Adrenal gland (tissue), 12 donors: ENCODE measurements around the gene GEMIN5. TPM values are rescaled to one million over a fixed set of nuclear protein-coding genes. Genes with fewer than 3 reads are reported as not detected.

Source experiments
- DNase-seq, 7 donors: peaks; one replicate each; pipeline ENCODE4 v3.0.0-alpha.2; 2019 to 2020
- H3K27ac ChIP-seq, 5 donors: fragments of 200-600 bp; sonication (generic) in 4 of 5; 1 replicate in 3 of 5; 2 replicates in 2 of 5; pipeline versions ENCODE4 v1.5.1 to v1.8.0; 2016 to 2020; ENCODE audit warnings: mild to moderate bottlenecking in 1 of 5
- H3K27me3 ChIP-seq: fragments of 200-600 bp; 2 replicates; pipeline ENCODE4 v1.8.0; 2021
- H3K36me3 ChIP-seq, 2 donors: fragments of 200-600 bp; replicated peaks in 1 of 2; 1 replicate in 1 of 2; 2 replicates in 1 of 2; pipeline versions ENCODE4 v1.5.1 to v1.8.0; 2018 to 2022
- H3K4me1 ChIP-seq, 2 donors: fragments of 200-600 bp; replicated peaks in 1 of 2; 1 replicate in 1 of 2; 2 replicates in 1 of 2; pipeline versions ENCODE4 v1.5.1 to v1.8.0; 2018 to 2021
- H3K4me3 ChIP-seq, 4 donors: fragments of 200-600 bp; sonication (generic) in 3 of 4; one replicate each; pipeline ENCODE4 v1.5.1; 2016 to 2018
- H3K9me3 ChIP-seq, 3 donors: fragments of 200-600 bp; sonication (generic) in 1 of 3; replicated peaks in 1 of 3; 1 replicate in 2 of 3; 2 replicates in 1 of 3; pipeline versions ENCODE4 v1.5.1 to v1.8.0; 2016 to 2021
- POLR2A ChIP-seq, 2 donors: fragments of 450-650 bp; IDR thresholded peaks; one replicate each; pipeline ENCODE4 v1.6.1; 2017; ENCODE audit warnings: antibody characterized with exemption in 2 of 2, mild to moderate bottlenecking in 2 of 2, moderate library complexity in 1 of 2
- WGBS, 4 donors: extraction: QIAGEN DNeasy Blood & Tissue Kit in 2 of 4; methylation state at CpG; one replicate each; pipeline versions ENCODE4 v1.1.5 to v1.1.7; 2013 to 2017; 5-methylcytosine and 5-hydroxymethylcytosine counted together
- intact Hi-C, 2 donors: fragments of 100-400 bp; cut with DNase I; formaldehyde crosslinking; loops; one replicate each; pipeline versions ENCODE4 v1.14.1 to v1.15.0; 2022 to 2023
- polyA plus RNA-seq, 3 donors: library from polyadenylated mRNA; stranded (reverse); fragments of 200-250 nt in 2 of 3; fragments of 350-450 nt in 1 of 3; fragmentation: Illumina TruSeq in 1 of 3; extraction: RNeasy Lipid Tissue Mini Kit (QIAGEN cat#74804) in 1 of 3; gene quantifications; one replicate each; pipeline ENCODE4 v1.2.3, GENCODE V29; 2013 to 2014
- total RNA-seq, 9 donors: library from RNA; depleted of rRNA in 4 of 9; stranded (reverse); fragments of >200 nt in 4 of 9; fragments of 120-200 nt in 1 of 9; fragmentation: NEBNext Ultra II Directional in 1 of 9; extraction: Animal tissue kit (Norgen Biotek cat#: 25700) in 1 of 9; gene quantifications; one replicate each; pipeline versions ENCODE4 v1.1.0 to v1.2.4, GENCODE V29; 2013 to 2023
- TF ChIP-seq, protein P1 (sequence below), 6 experiments: fragments of 450-650 bp in 4 of 6; fragments of 200-600 bp in 2 of 6; sonication (generic) in 1 of 6; IDR thresholded peaks; 1 replicate in 5 of 6; 2 replicates in 1 of 6; pipeline versions ENCODE4 v1.5.1 to v1.8.0; 2016 to 2021; ENCODE audit warnings: antibody characterized with exemption in 6 of 6, mild to moderate bottlenecking in 2 of 6, moderate library complexity in 1 of 6
- donor health status: healthy with polysubstance abuse.
- donor health status: Bipolar disorder and iron deficiency.
- donor health status: DM: yes; HTN: yes; CAD: no.
- donor health status: DM: no; HTN: no; CAD: no.
- donor health status: DM: no; HTN: no; CAD: no.
- donor health status: DM: yes; HTN: yes; CAD: no.

The GEMIN5 gene
- total and polyA plus RNA-seq, 12 donors: 3.2 to 19.2 (median 13.3) TPM

DNA sequence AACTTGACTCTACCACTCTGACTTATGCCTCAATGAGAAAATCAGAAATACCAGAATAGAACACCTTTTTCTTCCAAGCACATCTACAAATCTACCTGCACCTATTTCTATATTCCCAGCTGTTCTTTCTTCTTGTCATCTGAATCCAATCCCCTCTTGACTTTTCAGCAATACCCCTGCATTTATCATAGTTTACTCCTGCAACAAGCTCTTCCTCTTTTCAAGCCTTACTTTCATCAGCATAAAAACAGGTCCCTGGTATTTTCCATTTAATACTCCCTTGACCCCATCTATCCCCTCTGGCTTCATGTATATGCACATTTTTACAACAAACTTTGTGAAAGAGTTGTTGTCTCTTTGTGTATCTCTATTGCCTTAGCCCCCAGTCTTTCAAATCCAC is 3.1 kb downstream of the GEMIN5 start:
- Histone ChIP-seq H3K27ac (no peak overlapping the region), H3K4me3 (no peak overlapping the region), H3K9me3 (no peaks in the 10 kb centered on the region), H3K27me3 (no peaks in the 10 kb centered on the region), H3K36me3 (peaks cover 0 to 35% of the 10 kb centered on the region in 2 donors), H3K4me1 (peaks cover 11% of the 10 kb centered on the region in 2 donors)
- intact Hi-C loops: loop anchor here in 1 of 2 donors (10.0 kb wide), 1 partner anchor 70 kb away; no protein-coding TSS in a partner anchor
- DNase-seq: no peak
- TF ChIP-seq POLR2A (IDR thresholded peaks at IDR 0.05): no peak
- TF ChIP-seq, protein P1, sequence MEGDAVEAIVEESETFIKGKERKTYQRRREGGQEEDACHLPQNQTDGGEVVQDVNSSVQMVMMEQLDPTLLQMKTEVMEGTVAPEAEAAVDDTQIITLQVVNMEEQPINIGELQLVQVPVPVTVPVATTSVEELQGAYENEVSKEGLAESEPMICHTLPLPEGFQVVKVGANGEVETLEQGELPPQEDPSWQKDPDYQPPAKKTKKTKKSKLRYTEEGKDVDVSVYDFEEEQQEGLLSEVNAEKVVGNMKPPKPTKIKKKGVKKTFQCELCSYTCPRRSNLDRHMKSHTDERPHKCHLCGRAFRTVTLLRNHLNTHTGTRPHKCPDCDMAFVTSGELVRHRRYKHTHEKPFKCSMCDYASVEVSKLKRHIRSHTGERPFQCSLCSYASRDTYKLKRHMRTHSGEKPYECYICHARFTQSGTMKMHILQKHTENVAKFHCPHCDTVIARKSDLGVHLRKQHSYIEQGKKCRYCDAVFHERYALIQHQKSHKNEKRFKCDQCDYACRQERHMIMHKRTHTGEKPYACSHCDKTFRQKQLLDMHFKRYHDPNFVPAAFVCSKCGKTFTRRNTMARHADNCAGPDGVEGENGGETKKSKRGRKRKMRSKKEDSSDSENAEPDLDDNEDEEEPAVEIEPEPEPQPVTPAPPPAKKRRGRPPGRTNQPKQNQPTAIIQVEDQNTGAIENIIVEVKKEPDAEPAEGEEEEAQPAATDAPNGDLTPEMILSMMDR (IDR thresholded peaks at IDR 0.05): no peak

DNA sequence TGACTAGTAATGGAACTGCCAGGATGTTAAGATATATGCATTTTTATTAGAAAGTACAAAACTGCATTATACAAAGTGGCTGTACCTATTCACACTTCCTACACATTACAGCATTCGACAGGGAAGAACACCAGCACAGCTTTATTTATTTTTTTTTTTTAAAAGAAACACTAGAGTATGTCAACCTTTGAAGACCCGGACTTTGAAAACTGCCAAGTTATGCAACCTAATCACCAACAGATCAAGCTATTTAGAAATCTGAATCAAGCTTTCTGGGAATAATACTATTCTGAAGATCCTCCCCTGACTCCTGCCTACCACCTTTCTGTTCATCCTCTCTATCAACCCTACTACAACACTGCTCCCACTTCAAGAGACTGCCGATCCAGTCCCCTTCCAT is 4.5 kb downstream of the GEMIN5 start:
- intact Hi-C loops: loop anchor here in 1 of 2 donors (10.0 kb wide), 1 partner anchor 69 kb away; no protein-coding TSS in a partner anchor
- no peaks in the 10 kb centered on the region for H3K9me3 ChIP-seq
- H3K27me3 ChIP-seq: no peaks in the 10 kb centered on the region
- no peak overlapping the region for H3K4me3 ChIP-seq
- TF ChIP-seq, protein P1 (IDR thresholded peaks at IDR 0.05): no peak
- TF ChIP-seq POLR2A (IDR thresholded peaks at IDR 0.05): no peak
- H3K4me1 ChIP-seq: peaks cover 11% of the 10 kb centered on the region in 2 donors
- no peak for DNase-seq
- WGBS, 4 donors: 87 to 92% (median 87%) methylated on average over 3 of the region's 3 CpGs
- H3K27ac ChIP-seq: no peak overlapping the region
- peaks cover 0 to 44% of the 10 kb centered on the region in 2 donors for H3K36me3 ChIP-seq

DNA sequence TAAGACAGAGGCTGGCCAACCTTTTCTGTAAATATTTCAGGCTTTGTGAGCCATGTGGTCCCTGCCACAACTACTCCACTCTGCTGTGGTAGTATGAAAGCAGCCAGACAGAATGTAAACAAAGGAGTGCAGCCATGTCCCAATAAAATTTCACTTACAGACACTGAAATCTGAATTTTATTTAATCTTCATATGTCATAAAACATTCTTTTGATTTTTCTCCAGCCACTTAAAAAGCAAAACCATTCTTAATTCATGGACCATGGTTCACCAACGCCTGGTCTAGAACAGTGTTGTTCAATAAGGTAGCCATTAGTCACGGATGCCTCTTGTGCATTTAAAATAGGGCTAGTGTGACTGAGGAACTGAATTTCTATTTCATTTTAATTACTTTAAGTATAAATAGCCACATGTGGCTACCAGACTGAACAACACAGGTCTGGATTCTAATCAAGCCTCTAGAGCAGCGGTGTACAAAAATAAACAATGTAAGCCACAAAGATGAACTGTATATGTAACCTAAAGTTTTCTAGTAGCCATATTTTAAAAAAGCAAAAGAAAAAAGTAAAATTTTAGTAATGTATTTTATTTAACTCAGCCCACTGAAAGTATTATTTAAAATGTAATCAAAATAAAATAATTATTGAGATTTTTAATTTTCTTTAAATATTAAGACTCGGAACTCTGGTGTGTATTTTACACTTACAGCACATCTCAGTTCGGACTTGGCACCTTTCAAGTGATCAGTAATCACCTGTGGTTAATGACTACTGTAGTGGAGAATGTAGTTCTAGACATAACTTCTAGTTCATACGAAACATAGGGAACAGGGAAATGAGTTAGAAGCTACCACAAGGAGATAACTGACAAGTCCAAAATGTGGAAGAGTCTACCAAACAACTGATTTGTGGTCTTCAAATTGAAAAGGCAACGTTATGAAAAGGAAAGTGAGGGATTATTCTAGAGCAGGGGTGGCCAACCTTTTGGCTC is 14.3 kb downstream of the GEMIN5 start:
- intact Hi-C loops: no loop called here
- H3K27ac ChIP-seq: no peak overlapping the region
- TF ChIP-seq POLR2A (IDR thresholded peaks at IDR 0.05): no peak
- TF ChIP-seq, protein P1 (IDR thresholded peaks at IDR 0.05): no peak
- H3K4me3 ChIP-seq: no peak overlapping the region
- H3K9me3 ChIP-seq: no peaks in the 10 kb centered on the region
- H3K27me3 ChIP-seq: no peaks in the 10 kb centered on the region
- no peak for DNase-seq
- WGBS, 4 donors: 91 to 94% (median 92%) methylated on average over 7 of the region's 7 CpGs
- no peaks in the 10 kb centered on the region for H3K4me1 ChIP-seq
- H3K36me3 ChIP-seq: peaks cover 0 to 56% of the 10 kb centered on the region in 2 donors

DNA sequence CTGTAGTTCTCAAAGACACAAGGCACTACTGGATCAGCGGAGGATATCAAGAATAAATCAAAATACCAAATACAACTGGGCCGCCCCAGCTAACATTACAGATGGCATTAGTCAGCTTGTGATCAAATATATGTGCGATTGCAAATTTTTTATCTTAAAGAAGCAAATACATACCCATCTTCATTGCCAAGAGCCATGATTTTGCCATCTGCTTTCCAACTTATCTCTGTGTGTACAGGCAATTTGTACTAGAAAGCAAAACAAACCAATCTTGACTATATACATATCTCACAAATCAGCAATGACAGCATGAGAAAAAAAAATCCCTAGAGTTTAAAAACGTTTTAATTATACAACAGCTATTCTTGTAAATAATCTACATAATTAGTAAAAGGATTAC is 20.3 kb downstream of the GEMIN5 start:
- Histone ChIP-seq H3K27me3 (no peaks in the 10 kb centered on the region), H3K27ac (no peak overlapping the region), H3K9me3 (no peaks in the 10 kb centered on the region), H3K4me3 (no peak overlapping the region), H3K36me3 (peaks cover 0 to 39% of the 10 kb centered on the region in 2 donors), H3K4me1 (no peaks in the 10 kb centered on the region)
- TF ChIP-seq POLR2A (IDR thresholded peaks at IDR 0.05): no peak
- TF ChIP-seq, protein P1 (IDR thresholded peaks at IDR 0.05): no peak
- intact Hi-C loops: no loop called here
- 76 to 85% (median 81%) methylated on average over 4 of the region's 4 CpGs for WGBS, 4 donors
- no peak for DNase-seq
